Chondrocyte (in vitro differentiated cells): ENCODE results near the gene CDH12. TPM values are rescaled to one million over a fixed set of nuclear protein-coding genes. Genes with fewer than 3 reads are reported as not detected.
"Not testable (repeated sequence)": the region's sequence is repeated elsewhere in the genome, so short reads cannot be mapped to it uniquely, and the experiment has no call there.

Experiments
- DNase-seq: peaks from one replicate; pipeline ENCODE4 v3.0.0; 2021; ENCODE audit warnings: mixed read lengths, low spot score
- H3K27ac Mint-ChIP-seq: one replicate; pipeline ENCODE4 v1.8.0; 2021; ENCODE audit warnings: mild to moderate bottlenecking, moderate library complexity, mixed read lengths; ENCODE audit not compliant: unreplicated experiment
- H3K27me3 Mint-ChIP-seq: 2 replicates; pipeline ENCODE4 v1.8.0; 2021; ENCODE audit warnings: low read depth, mixed read lengths
- H3K36me3 Mint-ChIP-seq: 2 replicates; pipeline ENCODE4 v1.8.0; 2021; ENCODE audit warnings: low read depth, mixed read lengths
- H3K4me1 Mint-ChIP-seq: 2 replicates; pipeline ENCODE4 v1.8.0; 2021; ENCODE audit warnings: low read depth, mild to moderate bottlenecking, mixed read lengths
- H3K4me3 Mint-ChIP-seq: one replicate; pipeline ENCODE4 v1.8.0; 2021; ENCODE audit warnings: mild to moderate bottlenecking, moderate library complexity, mixed read lengths; ENCODE audit not compliant: unreplicated experiment
- H3K9me3 Mint-ChIP-seq: 2 replicates; pipeline ENCODE4 v1.8.0; 2021; ENCODE audit warnings: low read depth, mixed read lengths
- total RNA-seq: library from RNA; stranded (reverse); gene quantifications from 3 replicates; pipeline ENCODE4 v1.2.1, GENCODE V29; 2021
- TF ChIP-seq, protein P1 (sequence below): fragments of 200-600 bp; sonication (generic); IDR thresholded peaks from 2 replicates; pipeline ENCODE4 v1.5.0; 2021; ENCODE audit warnings: antibody characterized with exemption, mild to moderate bottlenecking, moderate library complexity

The CDH12 gene
- total RNA-seq, 1 donor from 2014 or later = not detected

DNA sequence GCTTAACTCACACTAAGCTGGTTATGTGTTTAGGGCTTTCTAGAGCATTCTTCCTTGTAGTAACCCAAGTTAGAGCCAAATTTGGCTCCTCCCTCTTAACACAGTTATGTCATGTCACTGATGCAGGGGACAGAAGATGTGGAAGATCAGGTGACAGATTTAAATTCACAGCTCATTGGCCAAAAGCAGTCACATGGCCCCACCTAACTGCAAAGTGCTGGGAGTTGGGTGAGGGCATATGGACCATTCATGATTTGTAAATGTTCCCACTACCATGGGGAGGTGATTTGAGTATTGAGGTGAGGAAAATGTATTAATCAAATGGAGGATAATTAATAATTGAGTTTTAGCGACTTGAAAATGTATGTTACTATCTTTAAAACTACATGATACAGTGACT is 829.4 kb downstream of the CDH12 start:
- DNase-seq = no peak
- Mint-ChIP-seq H3K4me1 (no peaks in the 10 kb centered on the region), H3K36me3 (no peaks in the 10 kb centered on the region), H3K27me3 (no peaks in the 10 kb centered on the region), H3K27ac (no peak overlapping the region), H3K4me3 (no peak overlapping the region), H3K9me3 (peaks cover 4% of the 10 kb centered on the region)
- TF ChIP-seq, protein P1, sequence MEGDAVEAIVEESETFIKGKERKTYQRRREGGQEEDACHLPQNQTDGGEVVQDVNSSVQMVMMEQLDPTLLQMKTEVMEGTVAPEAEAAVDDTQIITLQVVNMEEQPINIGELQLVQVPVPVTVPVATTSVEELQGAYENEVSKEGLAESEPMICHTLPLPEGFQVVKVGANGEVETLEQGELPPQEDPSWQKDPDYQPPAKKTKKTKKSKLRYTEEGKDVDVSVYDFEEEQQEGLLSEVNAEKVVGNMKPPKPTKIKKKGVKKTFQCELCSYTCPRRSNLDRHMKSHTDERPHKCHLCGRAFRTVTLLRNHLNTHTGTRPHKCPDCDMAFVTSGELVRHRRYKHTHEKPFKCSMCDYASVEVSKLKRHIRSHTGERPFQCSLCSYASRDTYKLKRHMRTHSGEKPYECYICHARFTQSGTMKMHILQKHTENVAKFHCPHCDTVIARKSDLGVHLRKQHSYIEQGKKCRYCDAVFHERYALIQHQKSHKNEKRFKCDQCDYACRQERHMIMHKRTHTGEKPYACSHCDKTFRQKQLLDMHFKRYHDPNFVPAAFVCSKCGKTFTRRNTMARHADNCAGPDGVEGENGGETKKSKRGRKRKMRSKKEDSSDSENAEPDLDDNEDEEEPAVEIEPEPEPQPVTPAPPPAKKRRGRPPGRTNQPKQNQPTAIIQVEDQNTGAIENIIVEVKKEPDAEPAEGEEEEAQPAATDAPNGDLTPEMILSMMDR = no peak

DNA sequence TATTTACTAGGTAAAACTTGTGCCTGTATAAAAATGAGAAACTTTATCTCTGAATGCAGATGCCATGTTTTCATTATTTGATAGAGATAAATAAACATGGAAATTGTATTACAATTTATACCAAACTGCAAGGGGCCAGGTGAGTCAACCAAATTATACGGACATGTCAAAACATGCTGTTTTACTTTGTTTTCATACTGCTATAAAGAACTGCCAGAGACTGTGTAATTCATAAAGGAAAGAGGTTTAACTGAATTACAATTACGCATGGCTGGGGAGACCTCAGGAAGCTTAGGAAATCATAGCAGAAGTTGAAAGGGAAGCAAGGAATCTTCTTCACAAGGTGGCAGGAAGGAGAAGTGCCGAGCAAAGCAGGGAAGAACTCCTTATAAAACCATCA is 840.3 kb downstream of the CDH12 start:
- H3K4me3 Mint-ChIP-seq, H3K36me3 Mint-ChIP-seq, H3K27me3 Mint-ChIP-seq, H3K27ac Mint-ChIP-seq, DNase-seq, H3K4me1 Mint-ChIP-seq, H3K9me3 Mint-ChIP-seq: not testable (repeated sequence)

DNA sequence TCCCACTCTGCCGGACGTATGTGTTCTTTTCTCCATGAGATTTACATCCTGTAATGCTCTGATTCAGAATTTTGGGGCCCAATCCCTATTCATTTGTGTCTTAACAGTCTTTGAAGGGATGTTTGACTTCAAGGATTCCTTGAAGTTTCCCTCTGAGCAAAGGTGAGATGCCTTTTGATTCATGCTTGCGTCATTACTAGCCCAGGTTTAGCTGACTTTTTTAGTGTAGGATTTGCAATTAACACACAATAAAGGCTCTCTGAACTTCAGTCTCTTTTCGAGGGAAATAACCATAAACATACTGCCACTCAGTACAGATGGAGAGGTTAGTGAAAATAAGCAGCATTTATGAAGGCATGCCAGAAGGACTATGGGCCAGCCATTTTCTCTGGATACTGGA is 842.3 kb downstream of the CDH12 start:
- not testable (repeated sequence) for H3K4me1 Mint-ChIP-seq, H3K4me3 Mint-ChIP-seq, H3K27ac Mint-ChIP-seq, DNase-seq, H3K36me3 Mint-ChIP-seq, H3K9me3 Mint-ChIP-seq, H3K27me3 Mint-ChIP-seq

DNA sequence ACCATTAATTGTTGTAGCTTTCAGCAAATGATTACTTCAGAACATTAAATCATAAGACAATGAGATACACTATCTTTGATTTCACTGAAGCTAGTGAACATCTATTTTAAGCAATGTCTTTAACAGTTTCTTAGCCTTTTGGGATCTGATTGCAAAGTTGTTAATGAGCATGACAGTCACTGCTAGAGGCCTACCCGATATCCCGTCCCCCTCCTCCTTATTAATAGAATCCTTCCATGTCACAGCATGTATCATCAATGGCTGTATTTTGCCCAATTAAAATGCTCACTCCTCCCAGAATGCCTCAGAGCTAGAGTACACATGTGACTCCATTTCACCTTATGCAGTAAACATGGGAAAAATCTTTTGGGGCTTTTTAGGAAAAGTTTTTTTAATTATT is 852.0 kb downstream of the CDH12 start:
- not testable (repeated sequence) for H3K4me3 Mint-ChIP-seq, DNase-seq, H3K4me1 Mint-ChIP-seq, H3K27ac Mint-ChIP-seq, H3K27me3 Mint-ChIP-seq, H3K36me3 Mint-ChIP-seq, H3K9me3 Mint-ChIP-seq

DNA sequence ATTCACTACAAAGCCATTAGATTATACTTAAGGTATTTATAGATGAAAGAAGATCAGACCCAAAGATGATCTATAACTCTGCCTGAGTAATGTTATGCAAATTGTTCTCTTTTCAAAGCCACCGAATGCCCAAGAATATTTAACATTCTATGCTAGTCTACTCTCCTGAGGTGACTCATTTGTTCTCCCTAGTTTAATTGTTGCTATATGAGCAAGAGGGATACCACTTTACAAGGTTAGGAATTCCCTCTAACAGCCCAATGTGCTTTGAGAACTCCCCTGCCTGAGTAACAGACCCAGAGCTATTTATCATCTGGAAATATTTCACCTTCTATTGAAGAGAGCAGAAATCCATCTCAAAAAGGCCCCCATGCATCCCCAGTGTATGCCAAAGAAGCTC is 867.3 kb downstream of the CDH12 start:
- H3K27ac Mint-ChIP-seq, H3K4me1 Mint-ChIP-seq, H3K9me3 Mint-ChIP-seq, H3K4me3 Mint-ChIP-seq, H3K27me3 Mint-ChIP-seq, H3K36me3 Mint-ChIP-seq, DNase-seq: not testable (repeated sequence)

DNA sequence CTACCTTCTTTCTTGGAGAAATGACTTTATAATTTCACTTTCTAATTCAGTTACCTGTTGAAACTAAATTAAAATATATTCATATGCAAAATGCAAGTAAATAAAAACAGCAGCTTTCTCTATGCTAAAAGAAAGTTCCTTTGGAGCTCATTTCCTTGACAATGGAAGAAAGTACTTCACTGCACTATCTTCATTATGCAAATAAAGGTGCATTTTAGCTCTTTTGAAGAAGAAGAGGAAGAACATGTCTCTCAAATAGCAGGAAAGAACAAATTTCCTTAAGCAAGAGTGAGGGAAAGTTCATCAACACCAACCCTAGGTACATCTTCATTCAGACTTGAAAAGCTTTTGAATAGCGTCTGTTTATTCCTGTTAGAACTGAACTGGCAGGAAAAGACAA is 901.6 kb downstream of the CDH12 start:
- not testable (repeated sequence) for H3K4me3 Mint-ChIP-seq, H3K9me3 Mint-ChIP-seq, H3K27ac Mint-ChIP-seq, H3K36me3 Mint-ChIP-seq, H3K27me3 Mint-ChIP-seq, DNase-seq, H3K4me1 Mint-ChIP-seq

DNA sequence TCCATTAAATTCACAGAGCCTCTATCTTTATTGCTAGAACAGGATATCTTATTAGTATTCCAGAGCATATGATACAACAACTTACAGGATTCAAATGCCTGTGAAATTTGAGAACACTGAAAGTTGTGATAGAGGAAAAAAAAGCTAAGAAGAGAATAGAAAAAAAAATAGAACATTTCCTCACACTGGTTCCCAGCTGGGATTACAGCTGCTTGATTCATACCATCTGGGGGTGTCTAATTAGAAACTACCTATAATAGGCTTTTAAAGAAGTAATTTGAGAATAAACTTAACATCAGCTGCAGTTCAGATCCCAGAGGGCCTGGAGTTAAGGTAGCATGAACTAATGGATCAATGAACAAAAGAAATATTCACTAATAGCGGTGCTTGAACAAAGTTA is 922.0 kb downstream of the CDH12 start:
- Mint-ChIP-seq H3K36me3 (no peaks in the 10 kb centered on the region), H3K4me1 (no peaks in the 10 kb centered on the region), H3K9me3 (peaks cover 2% of the 10 kb centered on the region), H3K27me3 (no peaks in the 10 kb centered on the region), H3K27ac (no peak overlapping the region), H3K4me3 (no peak overlapping the region)
- no peak for DNase-seq
- TF ChIP-seq, protein P1 = no peak

DNA sequence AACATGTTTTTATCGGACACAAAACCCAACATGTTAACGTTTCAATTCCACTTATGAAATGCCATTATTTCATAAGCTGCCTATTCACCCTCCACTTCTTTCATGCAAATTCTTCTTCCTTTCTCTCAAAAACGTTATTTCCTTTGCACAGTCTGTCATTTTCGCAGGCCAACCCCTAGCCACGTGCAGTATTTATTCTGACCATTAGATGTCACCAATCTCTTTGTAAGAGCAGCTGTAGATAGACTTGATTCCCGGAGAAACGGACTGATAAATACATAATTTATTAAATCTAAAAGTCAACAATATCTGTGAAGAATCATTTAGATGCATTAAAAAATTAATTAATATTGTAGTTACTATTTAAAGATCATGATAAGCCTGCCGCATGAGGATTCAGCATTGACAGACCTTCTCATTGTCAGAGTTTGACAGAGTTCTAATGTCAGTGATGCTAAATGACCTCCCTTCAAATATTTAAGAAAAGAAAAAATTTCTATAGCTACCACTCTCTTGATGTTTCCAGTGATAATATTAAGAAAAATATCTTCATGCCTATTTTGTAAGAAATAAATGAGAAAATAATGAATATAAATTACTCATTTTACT is 933.6 kb downstream of the CDH12 start:
- Mint-ChIP-seq H3K9me3 (no peaks in the 10 kb centered on the region), H3K4me3 (no peak overlapping the region), H3K27me3 (peaks cover 12% of the 10 kb centered on the region), H3K36me3 (no peaks in the 10 kb centered on the region), H3K4me1 (no peaks in the 10 kb centered on the region), H3K27ac (no peak overlapping the region)
- TF ChIP-seq, protein P1 = peak; percentile 84
- no peak for DNase-seq
